ENCODE measurements around the gene MCCC1.
"Not testable (repeated sequence)": the region's sequence is repeated elsewhere in the genome, so short reads cannot be mapped to it uniquely, and the experiment has no call there.

MCCC1 gene

GRCh38 chr3:183101040-183101439 lies 1.7 kb upstream of the MCCC1 start:
- not testable (repeated sequence) for DNase-seq

- no peak for DNase-seq
These were observed 1.1 kb upstream of the MCCC1 start for GRCh38 chr3:183100376-183100775.

GRCh38 chr3:183099838-183100204 lies 525 bp upstream of the MCCC1 start:
- DNase-seq: no peak

GRCh38 chr3:183098536-183099025 lies 715 bp downstream of the MCCC1 start:
- DNase-seq: no peak

- no peak for DNase-seq
These were observed 4.6 kb downstream of the MCCC1 start for GRCh38 chr3:183094711-183095110.

- no peak for DNase-seq
These were observed 7.0 kb downstream of the MCCC1 start for GRCh38 chr3:183092256-183092655.

GRCh38 chr3:183087184-183087583 lies 12.1 kb downstream of the MCCC1 start:
- no peak for DNase-seq

- DNase-seq: no peak
These were observed 13.5 kb downstream of the MCCC1 start for GRCh38 chr3:183085634-183086390.

- DNase-seq: no peak
These were observed 16.9 kb downstream of the MCCC1 start for GRCh38 chr3:183082355-183082915.

- DNase-seq: no peak
These were observed 17.7 kb downstream of the MCCC1 start for GRCh38 chr3:183081459-183082183.

- DNase-seq: no peak
These were observed 18.7 kb downstream of the MCCC1 start for GRCh38 chr3:183080628-183081027.

- no peak for DNase-seq
These were observed 24.4 kb downstream of the MCCC1 start for GRCh38 chr3:183074881-183075280.

- DNase-seq: no peak
These were observed 25.0 kb downstream of the MCCC1 start for GRCh38 chr3:183074261-183074660.

- no peak for DNase-seq
These were observed 25.5 kb downstream of the MCCC1 start for GRCh38 chr3:183073839-183074238.

- no peak for DNase-seq
These were observed 28.4 kb downstream of the MCCC1 start for GRCh38 chr3:183070892-183071291.

GRCh38 chr3:183069086-183069485 lies 30.2 kb downstream of the MCCC1 start:
- no peak for DNase-seq

- DNase-seq: not testable (repeated sequence)
These were observed 32.4 kb downstream of the MCCC1 start for GRCh38 chr3:183066891-183067290.

- no peak for DNase-seq
These were observed 34.8 kb downstream of the MCCC1 start for GRCh38 chr3:183064475-183064874.

GRCh38 chr3:183061391-183062172 lies 37.7 kb downstream of the MCCC1 start:
- no peak for DNase-seq

GRCh38 chr3:183058351-183058750 lies 40.9 kb downstream of the MCCC1 start:
- no peak for DNase-seq

GRCh38 chr3:183050706-183051105 lies 48.6 kb downstream of the MCCC1 start:
- DNase-seq: no peak

GRCh38 chr3:183046883-183047282 lies 52.4 kb downstream of the MCCC1 start:
- no peak for DNase-seq

GRCh38 chr3:183044547-183045229 lies 54.6 kb downstream of the MCCC1 start:
- no peak for DNase-seq
